ENCODE data around the gene PAX7. TPM values are rescaled to one million over a fixed set of nuclear protein-coding genes. Genes with fewer than 3 reads are reported as not detected.

The PAX7 gene
- total and polyA plus RNA-seq, 2 of the 4 experiments (the other 2 are of a cell fraction): not detected

GRCh38 chr1:18707696-18708257 lies 77.1 kb downstream of the PAX7 start:
- H2BK15ac ChIP-seq (ENCODE audit: low read depth, low read length): no peak overlapping the region
- no peak overlapping the region for H3K18ac ChIP-seq (ENCODE audit: low read depth, low read length)
- no peak overlapping the region for H3K4ac ChIP-seq (ENCODE audit: low read depth, low read length)
- H2AFZ ChIP-seq (replicated peaks; ENCODE audit: low read length, poor library complexity): no peak overlapping the region
- no peak overlapping the region for H4K8ac ChIP-seq (ENCODE audit: low read depth in 2 of 2, low read length in 2 of 2)
- ATAC-seq (ENCODE audit: low read depth): no peak
- intact Hi-C loops (cut with micrococcal nuclease) (no loop called here), in situ Hi-C loops (cut with MboI; ENCODE audit: low sequenced_read_pairs) (no loop called here), dilution Hi-C loops (cut with HindIII; ENCODE audit: low sequenced_read_pairs, unreplicated experiment) (no loop called here)
- H3K56ac ChIP-seq (ENCODE audit: extremely low read depth, insufficient read depth, low read length): no peak overlapping the region
- H3K14ac ChIP-seq (replicated peaks; ENCODE audit: low read depth, low read length): no peak overlapping the region
- H2BK20ac ChIP-seq (ENCODE audit: low read depth, low read length): no peak overlapping the region
- no CpG with 5 or more reads among the region's 6 CpGs for WGBS, 2 experiments (ENCODE audit: extremely low coverage in 2 of 2, insufficient read length in 1 of 2)
- no peak overlapping the region for H4K91ac ChIP-seq (ENCODE audit: insufficient read depth, low read depth, low read length)
- H3K79me1 ChIP-seq (ENCODE audit: low read depth in 1 of 2, low read length in 2 of 2): no peaks in the 10 kb centered on the region
- no peak overlapping the region for H3K9ac ChIP-seq (ENCODE audit: low read depth, low read length)
- H4K5ac ChIP-seq (ENCODE audit: low read depth, low read length): no peak overlapping the region
- H2AK5ac ChIP-seq (ENCODE audit: low read depth, low read length): no peak overlapping the region
- H3K4me3 ChIP-seq (ENCODE audit: insufficient read depth, low read depth, low read length): no peak overlapping the region
- no peak overlapping the region for H3K4me2 ChIP-seq (ENCODE audit: low read depth, low read length)
- H3K36me3 ChIP-seq (ENCODE audit: control insufficient read depth, insufficient read depth, low read length): no peaks in the 10 kb centered on the region
- no peak overlapping the region for H2AK9ac ChIP-seq (replicated peaks; ENCODE audit: low read depth, low read length, poor library complexity)
- H4K20me1 ChIP-seq (ENCODE audit: insufficient read depth, low read length): no peaks in the 10 kb centered on the region
- BruUV-seq (replicated peaks): no TSS peak
- H2BK120ac ChIP-seq (ENCODE audit: low read depth, low read length): no peak overlapping the region
- H2BK5ac ChIP-seq (ENCODE audit: low read depth, low read length, poor library complexity, severe bottlenecking): no peak overlapping the region
- ChIA-PET POLR2A (ENCODE audit: unreplicated experiment) (no interaction called here), CTCF (no interaction called here)
- H3K9me1 ChIP-seq (ENCODE audit: insufficient read depth, low read length): no peaks in the 10 kb centered on the region
- no peak for DNase-seq
- no peaks in the 10 kb centered on the region for H3K9me3 ChIP-seq (ENCODE audit: control insufficient read depth, insufficient read depth, low read length)
- no peak overlapping the region for H3K27ac ChIP-seq (ENCODE audit: insufficient read depth, low read length)
- TF ChIP-seq NFE2L2 (IDR thresholded peaks at IDR 0.05; ENCODE audit: low read depth, low read length) (no peak), CTCF (conservative IDR thresholded peaks at IDR 0.05; ENCODE audit: low read depth, low read length) (no peak), RFX5 (IDR thresholded peaks at IDR 0.05; ENCODE audit: low read depth, low read length) (no peak), RCOR1 (IDR thresholded peaks at IDR 0.05; ENCODE audit: insufficient replicate concordance, low read length) (no peak), FOS (IDR thresholded peaks at IDR 0.05; ENCODE audit: low read depth, low read length) (no peak), CEBPB (IDR thresholded peaks at IDR 0.05; ENCODE audit: low read depth, low read length) (no peak), POLR2A (IDR thresholded peaks at IDR 0.05; ENCODE audit: low read depth, low read length) (no peak), USF2 (IDR thresholded peaks at IDR 0.05; ENCODE audit: low read depth, low read length) (no peak), MXI1 (IDR thresholded peaks at IDR 0.05; ENCODE audit: borderline replicate concordance, low read depth, low read length) (no peak), RAD21 (IDR thresholded peaks at IDR 0.05; ENCODE audit: low read length) (no peak), BHLHE40 (IDR thresholded peaks at IDR 0.05; ENCODE audit: low read depth, low read length) (no peak), ELK1 (IDR thresholded peaks at IDR 0.05; ENCODE audit: borderline replicate concordance, low read depth, low read length) (no peak), MAZ (IDR thresholded peaks at IDR 0.05; ENCODE audit: borderline replicate concordance, low read depth, low read length) (no peak), SMC3 (IDR thresholded peaks at IDR 0.05; ENCODE audit: low read depth, low read length) (no peak), MAFK (IDR thresholded peaks at IDR 0.05; ENCODE audit: low read depth, low read length) (no peak), CHD1 (IDR thresholded peaks at IDR 0.05; ENCODE audit: low read depth, low read length) (no peak)
- H3K4me1 ChIP-seq (ENCODE audit: control insufficient read depth, insufficient read depth, low read length): no peaks in the 10 kb centered on the region
- H3K23ac ChIP-seq (ENCODE audit: low read depth, low read length): no peak overlapping the region
- H3K27me3 ChIP-seq (ENCODE audit: control insufficient read depth, insufficient read depth, low read length): peaks cover 2% of the 10 kb centered on the region

Measured in IMR-90 (cell line).